OCI-LY7 (cell line): ENCODE measurements around the gene ZNF688.

Experiments
- EZH2phosphoT487 ChIP-seq: fragments of 200-600 bp; sonication (generic); IDR thresholded peaks from 2 replicates; pipeline ENCODE4 v1.6.1; 2018; ENCODE audit warnings: low read depth, borderline replicate concordance, mild to moderate bottlenecking, mixed run types, antibody characterized with exemption, low read length, moderate library complexity, mixed read lengths
- TF ChIP-seq, protein P1 (sequence below): fragments of 200-600 bp; sonication (generic); conservative IDR thresholded peaks from 2 replicates; pipeline ENCODE4 v1.5.1; 2014; ENCODE audit warnings: mild to moderate bottlenecking, antibody characterized with exemption, low read length, moderate library complexity, mixed read lengths

GRCh38 chr16:30556125-30556473, 15.4 kb downstream of the ZNF688 start:
- TF ChIP-seq, protein P1, sequence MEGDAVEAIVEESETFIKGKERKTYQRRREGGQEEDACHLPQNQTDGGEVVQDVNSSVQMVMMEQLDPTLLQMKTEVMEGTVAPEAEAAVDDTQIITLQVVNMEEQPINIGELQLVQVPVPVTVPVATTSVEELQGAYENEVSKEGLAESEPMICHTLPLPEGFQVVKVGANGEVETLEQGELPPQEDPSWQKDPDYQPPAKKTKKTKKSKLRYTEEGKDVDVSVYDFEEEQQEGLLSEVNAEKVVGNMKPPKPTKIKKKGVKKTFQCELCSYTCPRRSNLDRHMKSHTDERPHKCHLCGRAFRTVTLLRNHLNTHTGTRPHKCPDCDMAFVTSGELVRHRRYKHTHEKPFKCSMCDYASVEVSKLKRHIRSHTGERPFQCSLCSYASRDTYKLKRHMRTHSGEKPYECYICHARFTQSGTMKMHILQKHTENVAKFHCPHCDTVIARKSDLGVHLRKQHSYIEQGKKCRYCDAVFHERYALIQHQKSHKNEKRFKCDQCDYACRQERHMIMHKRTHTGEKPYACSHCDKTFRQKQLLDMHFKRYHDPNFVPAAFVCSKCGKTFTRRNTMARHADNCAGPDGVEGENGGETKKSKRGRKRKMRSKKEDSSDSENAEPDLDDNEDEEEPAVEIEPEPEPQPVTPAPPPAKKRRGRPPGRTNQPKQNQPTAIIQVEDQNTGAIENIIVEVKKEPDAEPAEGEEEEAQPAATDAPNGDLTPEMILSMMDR = no peak
- TF ChIP-seq EZH2phosphoT487 = no peak
